HG03066 (cell line): ENCODE results near the gene RNF115.
A peak's percentile ranks its signal among the peaks of the same experiment; 100 is the strongest.

ENCODE experiments used
- ATAC-seq: cut with Tn5 transposase; IDR thresholded peaks from one replicate; pipeline ENCODE4 v1.9.1; 2021; ENCODE audit warnings: low read depth; ENCODE audit not compliant: unreplicated experiment

RNF115 gene

DNA sequence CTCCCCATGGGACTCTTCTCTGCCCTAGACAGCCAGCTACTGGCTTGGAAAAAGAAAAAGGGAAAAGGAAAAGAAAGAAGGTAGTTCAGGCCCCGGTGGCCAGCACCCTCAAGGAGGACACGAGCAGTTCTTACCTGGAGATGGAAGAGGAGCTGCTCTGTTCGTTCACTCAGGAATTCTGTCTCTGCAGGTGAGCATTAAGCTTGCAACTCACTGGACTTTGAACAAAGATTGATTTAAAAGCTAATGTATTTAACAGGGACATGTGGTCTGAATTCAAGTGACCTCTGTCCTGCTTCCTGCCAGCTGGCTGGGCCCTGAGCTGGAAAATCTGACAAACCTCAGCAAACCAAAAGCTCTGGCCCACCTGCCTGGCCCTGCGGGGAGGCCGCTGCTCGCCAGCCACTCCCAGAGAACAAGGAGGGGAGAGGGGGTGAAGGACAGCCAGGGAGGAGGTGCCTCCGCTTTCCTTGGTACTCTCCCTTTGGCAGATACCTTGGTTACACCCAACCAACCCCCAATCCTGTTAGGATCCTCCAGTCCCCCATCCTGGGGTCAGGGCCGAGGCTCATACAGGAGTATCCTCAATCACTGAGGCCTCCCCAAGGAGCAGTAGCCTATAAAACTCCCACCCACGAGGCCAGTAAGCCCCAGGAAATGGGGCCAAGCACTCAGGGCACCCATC lies 116.6 kb downstream of the RNF115 start, which contains the start of gene PDZK1:
PDZK1 (minus strand) TSS at position 186 of the 685 bp plus-strand sequence. CDS start 19,347 bp downstream, outside the sequence.
- no peak for ATAC-seq

DNA sequence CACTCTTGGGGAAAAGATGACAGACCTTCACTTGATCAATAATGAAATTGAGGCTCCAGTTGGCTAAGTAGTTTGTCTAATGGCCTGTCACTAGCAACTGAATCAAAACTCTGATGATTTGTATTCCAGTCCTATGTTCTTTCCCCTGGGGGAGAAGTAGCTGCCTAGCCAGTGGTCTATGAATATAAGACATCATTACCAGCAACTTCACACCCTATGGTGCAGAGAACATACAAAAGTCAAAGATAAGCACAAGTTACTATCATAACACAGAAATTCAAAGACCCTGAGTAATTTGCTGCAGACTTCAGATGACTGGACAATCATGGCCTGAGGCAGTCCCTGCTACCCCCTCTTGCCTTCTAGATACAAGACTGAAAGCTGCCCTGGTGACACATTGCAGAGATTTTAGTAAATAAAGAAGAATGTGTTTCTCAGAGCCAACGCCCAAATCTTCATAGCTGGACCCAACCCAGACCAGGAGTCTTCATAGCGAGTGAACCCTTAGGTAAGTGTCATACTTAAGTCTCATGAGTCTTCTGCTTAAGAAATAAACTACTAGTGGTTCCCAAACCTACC lies 117.7 kb downstream of the RNF115 start:
- ATAC-seq, result no peak

DNA sequence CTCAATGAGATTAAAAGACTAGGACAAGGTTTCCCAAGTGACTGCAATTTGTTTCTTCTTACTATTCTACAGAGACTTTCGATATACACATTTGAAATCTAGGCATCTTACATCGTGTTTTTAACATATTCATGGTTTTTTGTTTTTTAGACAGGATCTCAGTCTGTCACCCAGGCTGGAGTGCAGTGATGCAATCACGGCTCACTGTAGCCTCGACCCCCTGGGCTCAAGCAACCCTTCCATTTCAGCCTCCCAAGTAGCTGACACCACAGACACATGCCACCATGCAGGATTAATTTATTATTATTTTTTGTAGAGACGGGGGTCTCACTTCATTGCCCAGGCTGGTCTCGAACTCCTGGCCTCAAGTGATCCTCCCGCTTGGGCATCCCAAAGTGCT lies 118.3 kb downstream of the RNF115 start:
- no peak for ATAC-seq

DNA sequence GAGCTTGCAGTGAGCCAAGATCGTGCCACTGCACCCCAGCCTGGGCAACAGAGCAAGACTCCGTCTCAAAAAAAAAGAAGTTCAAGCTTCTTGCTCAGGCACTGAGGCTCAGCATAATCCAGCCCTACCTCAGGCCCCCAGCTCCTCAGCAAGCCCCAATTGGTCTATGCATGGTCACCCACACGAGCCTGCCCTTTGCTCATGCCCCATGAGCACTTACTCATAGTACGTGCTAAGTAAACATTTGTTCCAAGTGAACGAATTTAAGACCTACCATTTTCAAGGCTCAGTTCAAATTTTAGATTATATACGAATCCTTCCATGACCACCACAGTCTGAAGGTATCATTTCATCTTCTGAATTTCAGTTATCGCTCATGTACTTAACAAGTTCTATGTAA lies 121.1 kb downstream of the RNF115 start:
- ATAC-seq, result no peak

DNA sequence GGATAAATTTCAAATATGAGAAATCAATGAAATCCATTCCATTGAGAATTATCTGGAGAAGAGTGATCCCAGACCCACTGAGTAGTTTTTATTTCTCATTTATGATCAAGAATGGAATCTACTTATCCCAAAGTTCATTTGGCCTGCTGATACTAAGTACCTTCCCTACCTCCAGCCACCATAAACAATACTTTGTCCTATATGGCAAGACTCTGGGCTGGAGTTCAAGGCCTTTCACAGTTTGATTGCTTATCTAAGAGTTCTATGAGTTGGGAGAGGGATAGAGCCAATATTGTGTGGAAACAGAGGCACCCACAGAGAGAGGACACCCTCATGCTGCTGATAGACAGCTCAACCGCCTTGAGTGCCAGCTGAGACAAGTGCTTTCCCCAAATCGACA lies 121.8 kb downstream of the RNF115 start:
- no peak for ATAC-seq

DNA sequence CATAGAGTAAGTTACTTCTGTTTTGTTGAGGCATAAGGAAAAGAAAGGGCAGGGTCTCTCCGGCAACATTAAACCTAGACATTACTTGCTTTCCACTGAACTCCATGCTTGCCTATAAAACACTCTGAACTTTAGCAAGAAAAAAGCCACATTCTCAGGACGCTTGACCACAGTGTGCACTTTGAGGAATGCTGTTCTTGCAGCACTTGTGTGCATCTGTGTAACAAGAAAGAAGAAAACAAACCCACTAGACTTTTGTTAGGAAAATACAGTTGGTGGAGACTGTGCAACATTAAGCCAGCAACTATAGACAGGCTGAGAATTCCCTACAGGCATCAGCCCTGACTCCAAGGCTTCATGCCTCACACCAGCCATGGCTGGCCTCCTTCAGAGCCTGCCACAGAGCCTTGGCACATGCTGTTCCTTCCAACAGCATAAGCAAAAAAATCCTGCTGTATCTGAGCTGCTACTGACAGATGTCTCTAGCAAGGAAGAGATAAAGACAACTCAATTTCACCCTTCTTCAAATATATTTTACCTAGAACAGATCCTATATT lies 122.5 kb downstream of the RNF115 start:
- ATAC-seq, result no peak

DNA sequence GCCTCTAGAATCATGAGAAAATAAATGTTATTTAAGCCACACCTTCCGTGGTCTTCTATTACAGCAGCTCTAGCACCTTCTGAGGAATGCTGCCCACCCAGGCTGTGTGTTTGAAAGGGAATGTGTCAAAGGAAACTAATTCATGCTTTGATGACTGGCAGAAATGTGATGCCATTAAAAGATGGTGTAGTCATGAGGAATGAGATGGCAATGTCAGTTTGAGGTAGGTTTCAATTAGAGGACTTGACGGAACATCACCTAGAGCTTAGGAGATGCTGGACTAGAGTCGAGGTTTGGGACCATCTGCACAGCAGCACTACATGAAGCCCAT lies 127.3 kb downstream of the RNF115 start:
- no peak for ATAC-seq

DNA sequence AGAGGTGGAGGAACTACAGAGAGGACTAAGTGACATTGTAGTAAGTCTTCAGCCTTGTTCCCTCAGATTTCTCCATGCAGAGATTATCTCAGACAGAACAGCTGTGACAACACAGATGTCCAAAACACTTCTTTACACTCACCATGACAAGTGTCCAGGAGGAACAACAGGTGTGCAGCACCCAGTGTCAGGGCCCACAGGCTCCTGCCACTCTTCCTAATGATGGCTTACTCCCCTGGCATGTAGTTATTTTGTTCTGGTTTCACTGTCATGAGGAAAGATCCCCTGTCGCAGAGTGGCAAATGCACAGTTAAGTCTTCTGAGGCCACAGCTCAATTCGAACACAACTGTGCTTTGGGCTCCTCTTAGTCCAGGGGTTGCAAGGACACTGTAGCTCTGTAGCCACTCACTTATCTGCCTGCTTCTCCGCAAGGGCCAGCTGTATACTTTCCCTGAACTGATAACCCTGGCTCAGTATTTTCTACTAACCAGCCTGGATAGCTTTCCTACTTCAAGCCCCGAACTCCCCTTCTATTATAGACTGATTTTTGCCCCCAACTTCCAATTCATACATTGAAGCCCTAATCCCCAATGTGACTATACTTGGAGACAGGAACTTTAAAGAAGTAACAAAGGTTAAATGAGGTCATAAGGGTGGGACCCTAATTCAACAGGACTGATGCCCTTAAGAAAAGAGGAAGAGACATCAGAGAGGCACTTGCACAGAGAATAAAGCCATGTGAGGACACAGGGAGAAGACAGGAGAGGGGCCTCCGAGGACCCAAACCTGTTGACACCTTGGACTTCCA lies 127.9 kb downstream of the RNF115 start:
- ATAC-seq, result no peak

DNA sequence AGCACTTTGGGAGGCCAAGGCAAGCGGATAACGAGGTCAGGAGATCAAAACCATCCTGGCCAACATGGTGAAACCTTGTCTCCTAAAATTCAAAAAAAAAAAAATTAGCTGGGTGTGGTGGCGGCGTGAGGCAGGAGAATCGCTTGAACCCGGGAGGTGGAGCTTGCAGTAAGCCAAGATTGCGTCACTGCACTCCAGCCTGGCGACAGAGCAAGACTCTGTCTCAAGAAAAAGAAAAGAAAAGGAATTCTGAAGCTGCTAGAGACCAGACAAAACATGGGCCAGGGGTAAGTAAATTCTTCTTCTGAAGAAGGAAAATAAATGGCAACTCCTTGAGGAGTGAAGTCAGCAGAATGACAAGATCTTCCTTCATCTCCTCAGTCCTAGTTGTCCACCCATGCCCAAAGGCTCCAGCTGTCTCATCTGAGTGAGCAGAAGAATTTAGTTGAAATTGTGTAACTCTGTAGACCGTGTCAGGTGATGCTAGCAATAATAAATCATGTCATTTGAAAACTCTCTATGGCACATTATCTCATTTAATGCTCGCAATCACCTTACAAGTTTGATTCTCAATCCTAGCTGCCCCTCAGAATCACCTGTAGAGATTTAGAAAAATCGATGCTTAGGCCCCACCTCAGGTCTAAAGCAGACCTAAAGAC lies 131.0 kb downstream of the RNF115 start:
- no peak for ATAC-seq

DNA sequence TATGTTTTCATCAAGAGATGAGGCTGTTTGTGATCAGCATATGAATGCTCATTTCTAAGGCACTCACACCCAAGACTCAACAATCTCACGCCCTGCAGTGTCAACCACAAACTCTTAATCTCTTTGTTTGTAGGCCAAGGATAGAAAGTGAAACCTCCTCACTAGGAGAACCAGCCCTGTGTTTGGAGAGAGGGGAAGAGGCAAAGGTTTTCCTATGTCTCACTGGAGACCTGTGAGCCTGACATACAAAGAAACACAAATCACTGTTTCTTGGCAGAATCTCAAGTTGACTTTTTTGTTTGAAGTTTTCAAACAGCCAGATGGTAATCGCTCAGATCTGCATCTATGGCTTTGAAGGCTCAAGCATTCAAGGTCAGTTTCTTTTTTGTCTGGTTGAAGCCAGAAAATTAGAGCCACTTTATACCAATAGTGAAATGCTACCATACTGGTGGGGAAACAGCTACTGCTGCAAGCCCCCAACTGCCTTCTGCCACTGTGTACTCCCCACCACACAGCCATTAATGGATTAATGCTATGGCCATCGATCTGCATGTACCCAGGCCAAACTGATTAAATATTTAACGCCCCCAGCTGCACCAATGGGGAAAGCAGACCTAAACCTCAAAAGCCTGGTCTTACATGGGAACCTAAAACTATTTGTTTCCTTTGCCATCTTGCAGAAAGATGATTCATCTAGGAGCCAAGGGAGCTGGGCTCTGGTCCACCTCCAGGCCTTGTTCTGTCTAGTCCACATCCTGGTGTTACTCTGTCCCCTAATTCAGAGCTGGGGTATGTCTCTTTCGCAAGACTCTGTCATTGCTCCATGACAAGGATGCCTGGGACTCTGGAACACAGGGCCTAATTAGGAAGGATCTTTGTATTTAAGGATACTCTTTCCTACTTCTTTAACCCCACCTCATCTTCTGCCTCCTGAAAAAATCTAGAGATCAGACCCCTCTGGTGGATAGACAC lies 133.0 kb downstream of the RNF115 start:
- ATAC-seq, result peak; percentile 78

DNA sequence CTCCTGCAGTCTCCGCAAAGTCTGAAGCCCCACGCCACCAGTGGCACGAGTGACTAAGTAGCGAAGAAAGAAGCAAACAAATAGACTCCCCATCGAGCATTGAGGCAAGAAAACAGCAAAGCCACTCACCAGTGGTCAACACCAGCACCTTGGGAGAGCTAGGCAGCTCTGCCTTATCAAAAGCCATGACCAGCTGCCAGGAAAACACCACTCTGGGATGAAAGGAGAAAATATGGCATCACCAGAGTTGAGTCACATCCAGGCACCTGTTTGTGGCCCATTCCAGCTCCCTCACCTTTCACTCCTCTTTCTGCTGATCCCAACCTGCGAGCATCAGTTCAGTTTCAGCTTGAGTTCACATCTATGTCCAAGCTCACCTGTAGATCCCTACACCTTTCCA lies 134.0 kb downstream of the RNF115 start:
- no peak for ATAC-seq

DNA sequence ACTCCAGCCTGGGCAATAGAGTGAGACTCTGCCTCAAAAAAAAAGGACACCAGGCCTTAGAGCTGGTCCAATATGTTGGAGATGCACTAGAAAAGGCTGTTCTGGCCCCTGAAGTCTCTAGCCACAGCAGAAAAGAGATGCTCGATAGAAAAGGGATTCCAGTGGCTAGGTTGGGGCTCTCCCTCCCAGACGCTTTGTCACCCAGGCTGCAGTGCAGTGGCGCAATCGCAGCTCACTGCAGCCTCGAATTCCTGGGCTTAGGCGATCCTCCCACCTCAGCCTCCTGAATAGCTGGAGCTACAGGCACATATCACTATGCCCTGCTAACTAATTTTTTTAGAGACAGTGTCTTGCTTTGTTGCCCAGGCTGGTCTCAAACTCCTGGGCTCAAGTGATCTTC lies 135.0 kb downstream of the RNF115 start:
- ATAC-seq, result no peak
